Activated CD4-positive, alpha-beta T cell treated with anti-CD3 and anti-CD28 coated beads, Interleukin-2, amount 50 U/mL, for 1 hour (primary cell): ENCODE results near the gene IFT20.
"Not testable (repeated sequence)": the region's sequence is repeated elsewhere in the genome, so short reads cannot be mapped to it uniquely, and the experiment has no call there.

Source experiments
- DNase-seq: peaks from one replicate; pipeline ENCODE4 v3.0.0-alpha.2; 2020

Gene IFT20

DNA sequence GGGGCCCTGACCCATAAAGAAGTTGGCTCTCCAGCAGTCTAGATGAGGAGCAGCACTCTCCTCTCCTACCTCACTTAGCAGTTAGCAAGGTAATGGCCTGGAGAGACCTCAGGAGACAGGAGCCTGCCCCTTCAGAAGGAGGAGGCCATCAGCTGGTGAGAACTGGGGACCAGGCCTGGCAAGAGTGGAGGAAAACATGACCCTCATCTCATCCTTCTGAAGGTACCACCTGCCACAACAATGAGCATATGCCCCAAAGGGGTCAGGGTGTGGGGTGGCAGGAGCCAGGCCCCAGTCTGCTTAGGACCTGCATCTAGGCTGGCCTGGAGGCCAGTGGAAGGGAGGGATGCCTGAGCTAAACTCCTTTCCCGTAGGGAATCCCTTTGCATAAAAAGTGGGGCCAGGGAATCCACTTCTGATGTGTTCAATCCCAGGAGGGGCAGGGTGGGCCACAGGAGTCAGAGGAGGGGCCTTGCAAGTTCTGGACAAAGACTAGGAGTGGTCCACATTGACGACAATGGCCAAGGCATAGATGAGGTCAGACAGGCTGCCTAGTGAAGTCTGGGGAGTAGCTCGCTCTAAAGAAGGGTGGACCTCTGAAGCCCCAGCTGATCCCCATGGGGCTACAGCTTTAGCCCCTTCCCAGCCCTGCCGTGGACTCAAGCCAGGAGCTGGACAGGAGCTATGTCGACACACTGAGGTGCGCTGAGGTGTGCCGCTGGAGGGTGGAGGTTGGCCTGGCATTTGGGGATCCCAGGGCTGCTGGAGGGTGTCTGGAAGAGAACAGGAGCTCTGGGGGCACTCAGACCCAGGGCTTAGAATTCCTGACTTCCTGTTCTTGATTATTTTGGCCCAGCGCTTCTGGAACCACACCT is 28.7 kb upstream of the IFT20 start:
- DNase-seq: no peak

DNA sequence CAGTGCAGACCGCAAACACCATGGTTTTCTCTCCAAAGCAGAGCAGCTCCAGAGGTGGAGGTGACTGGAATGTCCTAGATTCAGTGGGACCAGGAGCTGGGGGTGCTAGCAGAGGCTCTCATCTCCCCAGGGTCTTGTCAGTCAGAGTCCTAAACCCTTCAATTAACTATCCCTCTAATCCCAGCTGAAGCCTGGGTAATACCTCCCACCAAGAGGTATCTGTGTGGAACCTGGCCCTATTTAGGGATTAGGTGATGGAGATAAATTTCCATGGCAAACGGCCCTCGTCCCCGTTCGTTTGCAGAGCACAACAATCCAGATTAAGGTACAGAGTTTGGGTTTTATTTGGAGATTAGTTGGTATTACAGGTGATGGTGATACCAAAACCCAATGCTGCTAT is 27.9 kb upstream of the IFT20 start:
- no peak for DNase-seq

DNA sequence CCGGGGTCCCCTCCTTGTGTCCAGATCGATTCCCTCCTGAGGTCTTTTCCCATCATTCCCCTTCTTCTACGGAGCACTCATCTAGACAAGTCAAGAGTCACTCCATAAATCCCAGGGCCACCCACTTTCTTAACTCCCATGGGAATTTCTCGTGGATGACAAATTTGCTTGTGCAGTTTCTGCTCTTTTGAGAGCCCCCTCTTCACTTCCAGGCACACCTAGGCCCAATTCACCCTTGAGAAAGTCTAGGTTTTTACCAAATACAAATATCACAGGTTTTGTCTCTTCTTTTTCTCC is 22.6 kb upstream of the IFT20 start:
- DNase-seq: no peak

DNA sequence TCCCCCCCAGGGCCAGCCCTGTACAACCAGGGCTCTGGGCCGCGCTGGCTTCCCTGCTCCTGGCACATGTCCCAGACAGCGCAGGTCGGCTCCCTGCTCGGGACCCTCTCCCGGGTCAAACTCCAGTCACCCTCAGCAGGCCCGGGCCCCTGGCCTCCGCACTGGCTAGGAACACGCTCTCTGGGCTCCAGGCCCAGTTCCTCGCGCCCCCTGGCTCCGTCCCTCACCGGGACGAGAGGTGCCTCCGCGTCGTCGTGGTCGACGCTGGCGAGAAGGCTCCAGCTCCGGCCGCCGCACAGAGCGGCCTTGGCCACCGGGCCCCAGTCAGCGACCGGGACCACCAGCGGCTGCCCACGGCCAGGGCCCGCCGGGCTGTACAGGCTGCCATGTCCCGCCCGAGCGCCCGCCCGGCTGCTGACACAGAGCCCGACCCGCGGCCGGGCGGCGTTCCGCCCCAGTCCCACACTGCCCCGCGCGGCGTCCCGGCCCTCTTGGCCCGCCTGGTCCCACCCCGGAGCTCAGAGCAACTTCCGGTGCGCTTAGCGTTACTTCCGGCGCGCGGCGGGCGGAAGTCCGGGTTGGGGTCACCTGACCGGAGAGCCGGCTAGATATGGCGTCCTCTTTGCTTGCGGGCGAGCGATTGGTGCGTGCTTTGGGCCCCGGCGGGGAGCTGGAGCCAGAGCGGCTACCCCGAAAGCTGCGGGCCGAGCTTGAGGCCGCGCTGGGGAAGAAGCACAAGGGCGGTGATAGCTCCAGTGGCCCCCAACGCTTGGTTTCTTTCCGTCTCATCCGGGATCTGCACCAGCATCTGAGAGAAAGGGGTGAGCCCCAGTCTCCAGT is 22.0 kb upstream of the IFT20 start, which contains the start of gene POLDIP2:
Gene POLDIP2 (minus strand): TSS at position 467 of the 840 bp plus-strand sequence. CDS start 79 bp downstream, at position 388.
- DNase-seq: peak; percentile 94

DNA sequence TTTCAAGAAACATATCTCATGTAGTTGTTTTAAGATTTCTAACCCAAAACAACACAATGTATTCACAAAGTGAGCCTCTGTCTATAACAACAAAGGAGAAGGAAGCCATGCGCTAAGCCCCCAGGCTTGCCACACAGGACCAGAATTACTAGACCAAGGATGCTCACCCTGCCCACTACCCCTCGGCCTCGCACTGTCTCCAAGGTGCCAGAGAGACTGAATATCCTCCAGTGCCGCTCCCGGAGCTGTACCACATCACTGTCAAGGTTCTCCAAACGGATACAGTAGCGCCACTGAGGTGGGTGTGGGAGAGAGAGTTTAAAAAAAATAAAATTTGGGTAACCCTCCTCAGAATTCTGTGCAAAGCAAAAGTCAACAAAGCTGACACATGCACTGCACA is 15.0 kb upstream of the IFT20 start:
- DNase-seq: no peak

DNA sequence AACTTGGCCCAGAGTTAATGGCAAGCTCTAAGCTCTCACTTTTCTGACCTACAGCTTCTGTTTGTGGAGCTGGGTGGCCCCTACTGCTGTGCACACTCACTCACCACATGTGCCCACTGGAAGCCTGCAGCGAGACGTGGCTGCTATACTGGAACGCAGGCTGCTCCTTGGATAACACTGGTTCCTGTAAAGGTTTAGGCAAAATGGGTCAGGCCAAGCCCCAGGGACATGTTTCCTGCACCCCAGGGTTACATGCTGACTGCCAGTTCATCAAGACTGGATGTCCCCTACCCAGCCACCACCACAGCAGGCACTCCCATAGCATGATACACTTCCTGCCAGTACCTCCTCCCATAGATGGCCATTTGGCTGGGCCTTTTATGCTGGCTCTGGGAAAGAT is 13.7 kb upstream of the IFT20 start:
- no peak for DNase-seq

DNA sequence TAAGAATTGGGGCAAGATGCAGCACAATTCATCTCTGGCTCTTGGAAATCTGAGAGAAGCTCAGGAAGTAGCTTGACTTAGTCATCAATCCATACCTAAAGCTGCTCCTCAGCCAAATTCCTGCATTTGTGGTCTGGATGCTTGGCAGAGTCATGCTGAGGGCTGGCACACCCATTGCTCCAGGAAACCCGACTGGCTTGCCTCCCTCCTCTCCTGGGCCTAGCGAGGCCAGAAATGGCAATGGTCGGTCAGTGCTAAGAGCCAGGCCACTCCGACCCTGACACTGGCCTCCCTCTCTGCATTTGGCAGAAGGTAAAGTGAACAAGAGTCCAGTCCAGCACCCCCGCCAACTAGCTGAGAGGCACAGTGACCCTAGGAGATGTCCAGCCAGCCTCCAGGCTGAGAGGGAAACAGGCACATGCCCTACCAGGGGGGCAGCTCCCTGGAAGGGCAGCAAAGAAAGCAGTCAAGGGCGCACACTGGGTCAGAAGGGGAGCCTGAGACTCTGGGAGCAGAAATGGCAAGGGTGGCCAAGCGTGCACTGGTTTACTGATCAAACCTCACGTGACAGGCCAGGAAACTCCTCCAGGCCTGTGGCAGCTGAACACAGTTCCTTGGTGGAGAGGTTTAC is 12.1 kb upstream of the IFT20 start:
- DNase-seq: no peak

DNA sequence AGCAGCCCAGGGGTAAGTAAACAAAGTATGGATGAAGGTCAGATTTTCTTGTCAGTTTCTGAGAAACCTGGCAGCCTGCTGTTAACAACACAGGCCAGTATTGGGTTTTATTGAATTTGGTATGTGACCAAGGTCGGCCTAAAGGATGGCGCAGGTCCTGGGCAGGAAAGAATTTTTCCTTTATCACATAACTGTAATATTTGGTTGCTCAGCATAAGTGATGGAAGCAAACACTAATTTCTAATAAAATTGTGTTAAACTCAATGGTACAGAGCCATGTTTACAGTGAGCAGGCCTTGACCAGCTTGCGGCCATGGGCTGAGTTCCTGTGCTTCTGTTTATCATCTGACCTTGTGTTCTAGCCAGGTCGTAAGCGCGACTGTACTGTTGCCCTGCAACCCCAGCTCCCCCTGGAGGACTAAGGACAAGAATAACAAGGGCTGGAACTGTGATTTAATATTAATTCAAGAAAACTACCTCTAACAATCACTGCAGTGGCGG is 11.5 kb upstream of the IFT20 start:
- DNase-seq: no peak

DNA sequence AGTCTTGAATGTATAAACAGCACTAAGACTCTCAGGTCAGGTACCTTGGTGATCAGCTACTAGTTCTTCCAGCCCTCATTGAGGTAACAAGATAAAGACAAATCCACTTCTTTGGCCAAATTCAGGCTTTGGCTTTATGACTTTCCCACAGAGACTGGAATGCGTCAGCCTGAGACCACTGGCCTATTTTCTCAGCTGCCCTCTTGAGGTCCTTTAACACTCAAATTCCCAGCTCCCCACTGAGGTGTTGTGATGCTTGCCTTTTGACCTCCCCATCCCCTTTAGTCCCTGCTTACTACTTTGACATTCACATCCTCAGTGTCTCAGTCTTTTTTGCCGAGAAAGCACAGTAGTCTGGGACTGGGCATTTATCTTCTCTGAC is 10.9 kb upstream of the IFT20 start:
- no peak for DNase-seq

DNA sequence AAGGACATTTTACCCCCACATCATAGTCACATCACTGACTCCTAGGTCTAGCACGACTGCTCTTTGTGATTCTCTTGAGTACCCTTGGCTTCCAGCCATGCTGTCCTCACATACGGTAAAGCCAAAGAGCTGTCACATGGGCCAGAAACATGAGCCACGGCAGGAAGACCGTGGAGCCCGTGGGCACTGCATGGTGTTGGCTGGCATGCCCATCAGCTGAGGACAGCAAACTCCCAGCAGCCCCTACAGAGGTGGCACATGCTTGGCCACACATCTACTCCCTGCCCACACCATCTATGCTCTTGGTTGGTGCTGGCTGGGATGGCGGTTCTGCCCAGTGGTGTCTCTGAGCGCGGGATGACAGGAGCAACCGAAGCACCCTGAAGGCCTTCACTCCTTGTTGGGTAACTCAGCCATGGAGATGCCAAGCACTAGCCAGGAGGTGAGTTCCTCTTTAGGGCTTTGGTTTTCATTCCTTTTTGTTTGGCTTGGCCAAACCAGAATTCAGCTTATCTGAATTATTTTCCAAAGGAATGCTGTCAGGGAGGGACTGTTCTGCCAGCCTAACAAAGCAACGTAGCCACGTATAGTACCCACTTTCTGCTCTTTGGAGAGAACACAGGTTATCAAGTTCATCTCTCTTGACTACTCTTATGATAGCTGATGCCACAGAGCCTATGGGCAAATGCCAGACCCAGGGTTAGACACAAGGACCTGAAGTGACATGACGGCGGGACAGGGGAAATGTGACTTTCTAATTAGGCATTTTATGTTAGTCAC is 10.3 kb upstream of the IFT20 start:
- no peak for DNase-seq

DNA sequence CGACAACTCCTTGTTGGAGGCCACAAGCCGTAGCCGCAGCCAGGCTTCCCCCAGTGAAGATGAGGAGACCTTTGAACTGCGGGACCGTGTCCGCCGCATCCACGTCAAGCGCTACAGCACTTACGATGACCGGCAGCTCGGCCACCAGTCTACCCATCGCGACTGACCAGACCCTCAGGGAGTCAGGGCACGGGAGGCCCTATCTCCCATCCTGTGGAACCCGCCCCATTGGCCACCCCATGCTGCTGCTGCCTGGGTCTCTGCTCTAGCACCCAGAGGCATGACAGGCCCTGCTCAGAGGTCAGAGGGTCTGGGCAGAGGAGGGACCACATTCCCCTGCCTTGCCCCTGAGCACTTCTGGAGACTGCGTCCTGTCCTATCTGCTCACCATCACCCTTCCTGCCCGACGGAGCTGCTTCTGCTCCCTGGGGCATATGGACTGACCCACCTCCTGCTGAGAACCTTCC is 9.2 kb upstream of the IFT20 start:
- DNase-seq: no peak

DNA sequence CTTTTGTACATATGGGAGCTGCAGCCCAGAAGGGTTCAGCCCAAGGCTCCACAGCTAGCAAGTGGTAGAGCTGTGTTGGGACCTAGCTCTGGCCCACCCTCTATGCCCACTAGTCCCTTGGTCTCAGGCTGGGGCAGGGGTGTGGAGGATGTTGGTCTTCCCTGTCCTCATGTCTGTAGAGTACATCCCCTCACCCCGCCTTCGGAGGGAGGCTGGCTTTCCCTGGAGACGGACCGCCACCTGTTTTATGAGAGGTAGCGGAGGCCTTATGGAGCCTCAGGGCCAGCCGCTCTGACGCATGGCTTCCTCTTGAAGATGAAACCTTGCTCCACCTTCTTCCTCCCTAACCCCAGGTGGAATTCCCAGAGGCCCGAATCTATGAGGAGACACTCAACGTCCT is 8.7 kb upstream of the IFT20 start:
- DNase-seq: no peak

DNA sequence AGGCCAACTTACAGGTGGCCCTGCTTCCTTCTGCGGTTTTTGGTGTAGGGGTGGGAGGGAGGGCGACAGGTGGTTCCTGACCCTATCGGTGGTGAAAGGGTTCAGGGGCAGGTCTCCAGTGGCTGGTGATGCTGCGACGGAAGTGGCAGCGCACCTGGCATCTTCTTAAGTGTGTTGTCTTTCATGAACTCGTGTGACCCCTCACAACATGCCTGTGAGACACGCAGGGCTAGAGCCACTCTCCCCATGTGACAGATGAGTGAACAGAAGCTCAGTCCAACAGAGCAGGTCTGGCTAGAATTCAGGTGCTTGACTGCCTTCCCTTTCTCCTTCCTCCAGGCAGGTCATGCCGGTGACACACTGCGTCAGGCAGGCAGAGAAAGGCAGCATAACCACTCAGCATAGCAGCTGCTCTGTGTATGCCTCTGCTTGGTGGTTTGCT is 8.2 kb upstream of the IFT20 start:
- DNase-seq: no peak

DNA sequence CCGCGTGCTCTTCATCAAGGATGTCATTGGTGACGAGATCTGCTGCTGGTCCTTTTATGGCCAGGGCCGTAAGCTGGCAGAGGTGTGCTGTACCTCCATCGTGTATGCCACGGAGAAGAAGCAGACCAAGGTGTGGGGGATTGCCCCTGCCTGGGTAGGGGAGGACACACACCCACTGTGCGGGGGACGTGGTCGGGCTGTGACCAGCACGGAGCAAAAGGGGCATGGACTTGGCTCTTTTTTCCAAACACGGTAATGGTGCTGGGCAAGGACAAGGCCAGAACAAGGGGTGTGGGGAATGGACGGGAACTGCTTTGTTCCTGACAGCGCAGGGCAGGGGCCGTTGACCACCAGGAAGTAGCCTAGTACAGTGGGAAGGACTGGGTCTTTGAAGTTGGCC is 7.0 kb upstream of the IFT20 start:
- no peak for DNase-seq

DNA sequence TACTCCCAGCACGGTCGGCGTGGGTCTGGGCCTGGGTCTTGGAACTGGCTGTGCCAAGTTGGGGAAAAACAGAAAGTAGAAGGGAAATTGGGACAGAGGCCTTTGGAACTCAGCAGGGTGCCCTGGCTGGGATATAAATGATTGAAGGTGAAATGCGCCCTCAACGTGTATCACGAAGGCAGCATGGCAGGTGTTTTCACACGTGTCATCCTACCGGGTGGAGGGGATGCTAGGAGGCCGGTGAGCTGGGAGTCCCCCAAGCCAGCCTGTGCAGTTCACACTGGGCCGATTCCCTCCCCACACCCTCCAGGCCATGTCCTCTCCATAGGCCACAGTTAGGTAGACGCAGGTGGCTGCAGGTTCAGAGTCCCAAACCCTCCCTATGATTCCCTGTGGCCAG is 6.2 kb upstream of the IFT20 start:
- DNase-seq: no peak

DNA sequence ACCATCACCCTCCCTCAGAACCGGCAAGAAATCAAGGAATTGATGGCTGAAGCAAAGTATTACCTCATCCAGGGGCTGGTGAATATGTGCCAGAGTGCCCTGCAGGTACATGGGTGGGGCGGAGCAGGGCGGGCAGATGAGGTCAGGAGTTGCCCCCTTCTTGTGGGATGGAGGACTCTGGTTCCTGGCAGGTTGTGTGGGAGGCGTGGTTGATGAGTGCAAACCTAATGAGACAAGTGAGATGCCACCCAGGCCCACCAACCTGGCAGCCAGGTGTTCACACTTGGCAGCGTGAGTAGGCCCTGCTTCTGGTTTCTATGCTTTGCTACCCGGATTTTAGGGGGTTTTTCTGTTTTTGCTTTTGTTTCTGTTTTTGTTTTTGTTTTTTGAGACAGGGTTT is 5.1 kb upstream of the IFT20 start:
- no peak for DNase-seq

DNA sequence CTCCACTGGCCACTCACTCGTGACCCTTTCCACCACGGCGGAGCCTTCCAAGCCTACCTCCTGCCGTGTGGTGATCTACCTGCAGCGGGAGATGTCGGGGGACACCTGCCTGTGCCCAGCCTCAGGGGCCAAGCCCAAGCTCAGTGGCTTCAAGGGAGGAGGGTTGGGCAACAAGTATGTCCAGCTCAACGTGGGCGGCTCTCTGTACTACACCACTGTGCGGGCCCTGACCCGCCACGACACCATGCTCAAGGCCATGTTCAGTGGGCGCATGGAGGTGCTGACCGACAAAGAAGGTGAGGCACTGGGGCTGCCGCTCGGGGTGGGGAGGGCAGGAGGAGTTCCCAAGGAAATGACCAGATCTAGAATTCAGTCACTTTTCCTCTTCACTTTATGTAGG is 4.2 kb upstream of the IFT20 start:
- DNase-seq: no peak

DNA sequence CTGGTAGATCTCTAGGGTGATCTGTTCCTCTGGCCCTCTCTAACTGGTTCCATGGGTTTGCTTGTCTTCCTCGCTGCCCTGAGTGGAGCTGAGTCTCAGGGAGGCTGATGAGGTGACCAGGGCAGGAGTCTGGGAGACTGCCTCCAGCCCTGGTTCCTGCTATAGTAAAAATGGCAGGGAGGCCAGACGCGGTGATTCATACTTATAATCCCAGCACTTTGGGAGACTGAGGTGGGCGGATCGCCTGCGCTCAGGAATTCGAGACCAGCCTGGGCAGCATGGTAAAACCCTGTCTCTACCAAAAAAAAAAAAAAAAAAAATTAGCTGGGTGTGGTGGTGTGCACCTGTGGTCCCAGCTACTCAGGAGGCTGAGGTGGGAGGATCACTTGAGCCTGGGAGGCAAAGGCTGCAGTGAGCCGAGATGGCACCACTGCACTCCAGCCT is 3.5 kb upstream of the IFT20 start:
- not testable (repeated sequence) for DNase-seq

DNA sequence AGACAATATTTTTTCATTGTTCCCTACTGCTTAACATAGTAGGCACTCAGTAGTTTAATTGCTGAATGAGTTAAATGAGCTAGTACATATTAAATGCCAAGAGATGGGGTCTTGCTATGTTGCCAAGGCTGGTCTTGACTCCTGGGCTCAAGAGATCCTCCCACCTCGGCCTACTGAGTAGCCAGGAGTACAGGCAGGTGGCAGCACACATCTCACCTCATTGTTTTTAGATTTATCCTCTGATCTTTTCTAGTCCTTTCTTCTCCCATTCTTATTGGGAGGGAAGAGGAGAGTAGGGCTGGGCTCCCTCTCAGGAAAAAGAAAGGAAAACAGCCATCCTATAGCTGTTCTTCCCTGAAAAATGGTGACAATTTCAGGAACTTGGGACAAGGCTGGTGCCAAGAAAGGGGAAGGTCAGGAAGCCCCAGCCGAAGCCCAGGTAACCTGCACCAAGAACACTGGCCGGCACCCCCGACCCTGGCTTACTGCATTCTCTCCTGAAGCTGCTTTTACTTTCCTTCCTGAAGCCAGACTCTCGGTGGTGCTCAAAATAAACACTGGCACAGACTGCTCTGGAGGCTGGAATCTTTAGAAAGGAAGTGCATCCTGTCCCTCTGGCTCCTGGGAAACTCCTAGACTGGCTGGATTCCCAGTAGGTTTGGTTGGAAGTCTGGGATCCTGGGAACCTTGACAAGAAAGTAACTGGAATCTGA is 2.9 kb upstream of the IFT20 start:
- DNase-seq: no peak

DNA sequence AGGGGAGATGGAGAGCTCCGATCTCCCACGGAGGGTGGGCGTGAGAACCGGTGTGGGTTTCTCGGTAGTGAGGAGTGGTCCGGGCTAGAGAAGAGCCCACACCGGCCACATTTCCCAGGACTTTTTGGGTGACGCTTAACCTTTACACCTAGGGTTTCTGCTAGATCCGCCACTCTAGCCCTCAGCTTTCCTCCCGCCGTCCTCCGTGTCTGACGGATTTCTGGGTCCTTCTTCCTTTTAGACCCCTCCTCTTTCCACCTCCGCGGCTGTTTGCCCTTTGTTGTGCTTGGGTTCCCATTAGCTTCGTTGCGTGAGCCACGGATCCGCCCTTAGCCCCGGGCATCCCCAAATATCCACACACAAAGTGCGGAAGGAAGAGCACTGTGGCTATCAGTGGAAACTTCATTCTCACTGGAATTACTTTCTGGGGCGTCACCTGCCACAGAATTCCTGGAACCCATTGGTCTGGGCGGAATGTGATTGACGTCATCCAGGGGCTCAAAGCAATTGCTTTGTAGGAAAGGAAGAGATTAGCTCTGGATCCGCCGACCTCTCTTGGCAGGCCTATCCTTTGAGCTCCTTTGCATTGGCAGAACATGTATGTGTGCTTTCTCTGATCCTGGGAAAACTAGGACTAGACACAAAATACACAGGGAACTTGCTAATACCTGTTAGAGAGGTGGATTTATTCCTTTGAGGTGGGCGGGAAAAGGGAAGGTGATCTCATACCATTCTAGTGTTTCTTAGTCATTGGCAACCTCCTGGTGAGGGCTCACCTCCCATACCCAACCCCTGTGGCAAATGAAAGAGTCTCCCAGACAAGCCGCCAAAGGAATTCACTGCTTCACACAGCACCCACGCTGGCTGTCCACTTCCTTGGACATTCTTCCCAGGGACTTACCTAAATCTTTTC is 943 bp upstream of the IFT20 start:
- peak; percentile 10 for DNase-seq
